Ovary (tissue), 9 donors: Measurements from ENCODE around the gene NCKAP1. TPM values are rescaled to one million over a fixed set of nuclear protein-coding genes. Genes with fewer than 3 reads are reported as not detected.

Source experiments
- DNase-seq, 5 donors: peaks; one replicate each; pipeline ENCODE4 v3.0.0-alpha.2; 2019 to 2020
- H3K27ac ChIP-seq, 2 donors: fragments of 200-600 bp; one replicate each; pipeline versions ENCODE4 v1.5.1 to v1.8.0; 2019 to 2022
- H3K27me3 ChIP-seq: fragments of 200-600 bp; one replicate; pipeline ENCODE4 v1.8.0; 2022
- H3K36me3 ChIP-seq: fragments of 200-600 bp; sonication (generic); one replicate; pipeline ENCODE4 v1.5.1; 2019
- H3K4me1 ChIP-seq: one replicate; pipeline ENCODE4 v1.8.1; 2013; ENCODE audit warnings: mild to moderate bottlenecking, moderate library complexity; ENCODE audit not compliant: insufficient read depth
- H3K4me3 ChIP-seq: fragments of 200-600 bp; sonication (generic); one replicate; pipeline ENCODE4 v1.5.1; 2017
- H3K9me3 ChIP-seq, 2 donors: fragments of 200-600 bp in 1 of 2; sonication (generic) in 1 of 2; one replicate each; pipeline versions ENCODE4 v1.5.1 to v1.8.1; 2013 to 2019; ENCODE audit warnings: mild to moderate bottlenecking in 1 of 2, moderate library complexity in 1 of 2
- EP300 ChIP-seq: sonication (generic); formaldehyde crosslinking; IDR thresholded peaks from one replicate; pipeline ENCODE4 v1.6.1; 2017; ENCODE audit warnings: antibody characterized with exemption
- POLR2A ChIP-seq: fragments of 450-650 bp; IDR thresholded peaks from one replicate; pipeline ENCODE4 v1.6.1; 2017; ENCODE audit warnings: antibody characterized with exemption, mild to moderate bottlenecking, moderate library complexity
- whole genome bisulfite sequencing, 3 donors: extraction: QIAGEN DNeasy Blood & Tissue Kit in 1 of 3; methylation state at CpG; one replicate each; pipeline versions ENCODE4 v1.1.5 to v1.1.7; 2013 to 2017; 5-methylcytosine and 5-hydroxymethylcytosine counted together
- intact Hi-C, 4 donors: fragments of 100-400 bp; cut with DNase I; formaldehyde crosslinking; loops; one replicate each; pipeline versions ENCODE4 v1.11.0 to v1.15.1; 2022 to 2023
- polyA plus RNA-seq, 2 donors: library from polyadenylated mRNA; stranded (reverse); fragments of 200-250 nt in 1 of 2; fragments of 350-450 nt in 1 of 2; fragmentation: Illumina TruSeq in 1 of 2; extraction: RNeasy Lipid Tissue Mini Kit (QIAGEN cat#74804) in 1 of 2; gene quantifications; one replicate each; pipeline ENCODE4 v1.2.3, GENCODE V29; 2013 to 2014
- total RNA-seq, 7 donors: library from RNA; depleted of rRNA in 2 of 7; stranded (reverse); fragments of >200 nt in 2 of 7; fragmentation: NEBNext Ultra II Directional in 3 of 7; extraction: Animal tissue kit (Norgen Biotek cat#: 25700) in 3 of 7; gene quantifications; one replicate each; pipeline versions ENCODE4 v1.1.0 to v1.2.4, GENCODE V29; 2016 to 2023
- TF ChIP-seq, protein P1 (sequence below), 3 donors: fragments of 450-650 bp in 2 of 3; fragments of 200-600 bp in 1 of 3; IDR thresholded peaks; one replicate each; pipeline versions ENCODE4 v1.5.1 to v1.8.0; 2016 to 2022; ENCODE audit warnings: antibody characterized with exemption in 3 of 3, mild to moderate bottlenecking in 1 of 3
- donor health status: DM: no; HTN: no; CAD: no; lungs with moderate emphysema.
- donor health status: DM: no; HTN: no; CAD: no.
- donor health status: Bipolar disorder and iron deficiency.
- donor health status: DM: yes; HTN: yes; CAD: no.
- donor health status: DM: no; HTN: no; CAD: no.
- donor health status: DM: yes; HTN: yes; CAD: no.

NCKAP1 gene
- total and polyA plus RNA-seq, 9 donors = 59.9 to 122 (median 100) TPM

DNA sequence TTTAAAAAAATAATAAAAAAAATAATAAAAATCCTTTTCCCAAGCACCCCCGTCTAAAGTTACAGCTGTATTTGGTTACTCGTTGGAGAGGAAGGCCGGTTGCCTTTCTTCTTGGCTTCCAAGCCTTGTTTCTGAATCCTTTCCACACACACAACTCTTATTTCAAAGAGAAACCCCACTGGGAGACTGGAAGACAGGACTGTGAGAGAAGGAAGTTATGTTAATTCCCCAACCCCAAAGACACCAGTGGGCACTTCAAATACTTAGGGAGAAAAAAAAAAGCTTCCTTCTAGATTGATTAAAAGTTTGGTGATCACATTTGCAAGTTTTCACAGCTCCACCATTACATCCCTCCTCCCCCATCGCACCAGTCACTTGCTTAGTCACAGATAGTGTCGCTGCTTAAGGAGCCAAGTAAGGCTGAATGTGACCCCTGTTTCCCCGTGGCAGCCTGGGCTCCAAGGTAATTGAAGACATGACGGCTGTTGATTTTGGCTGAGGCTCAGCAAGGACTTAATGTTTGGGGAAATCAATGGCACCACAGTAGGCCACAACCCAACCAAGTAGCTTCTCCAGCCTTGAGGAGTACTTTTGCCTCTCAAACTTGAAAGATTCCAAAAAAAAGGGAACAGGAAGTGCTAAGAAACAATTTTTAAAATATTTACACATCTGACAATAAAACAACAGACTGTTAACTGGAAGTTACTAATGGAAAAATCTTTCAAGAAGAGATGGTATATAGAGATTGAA, 131.0 kb downstream of the NCKAP1 start:
- intact Hi-C loops = no loop called here
- Histone ChIP-seq H3K36me3 (no peaks in the 10 kb centered on the region), H3K4me3 (no peak overlapping the region), H3K27ac (no peak overlapping the region), H3K4me1 (no peaks in the 10 kb centered on the region), H3K27me3 (no peaks in the 10 kb centered on the region), H3K9me3 (no peaks in the 10 kb centered on the region)
- 71 to 76% (median 74%) methylated on average over 7 of the region's 7 CpGs for WGBS, 3 donors
- DNase-seq = no peak
- TF ChIP-seq POLR2A = no peak
- TF ChIP-seq EP300 = no peak
- TF ChIP-seq, protein P1, sequence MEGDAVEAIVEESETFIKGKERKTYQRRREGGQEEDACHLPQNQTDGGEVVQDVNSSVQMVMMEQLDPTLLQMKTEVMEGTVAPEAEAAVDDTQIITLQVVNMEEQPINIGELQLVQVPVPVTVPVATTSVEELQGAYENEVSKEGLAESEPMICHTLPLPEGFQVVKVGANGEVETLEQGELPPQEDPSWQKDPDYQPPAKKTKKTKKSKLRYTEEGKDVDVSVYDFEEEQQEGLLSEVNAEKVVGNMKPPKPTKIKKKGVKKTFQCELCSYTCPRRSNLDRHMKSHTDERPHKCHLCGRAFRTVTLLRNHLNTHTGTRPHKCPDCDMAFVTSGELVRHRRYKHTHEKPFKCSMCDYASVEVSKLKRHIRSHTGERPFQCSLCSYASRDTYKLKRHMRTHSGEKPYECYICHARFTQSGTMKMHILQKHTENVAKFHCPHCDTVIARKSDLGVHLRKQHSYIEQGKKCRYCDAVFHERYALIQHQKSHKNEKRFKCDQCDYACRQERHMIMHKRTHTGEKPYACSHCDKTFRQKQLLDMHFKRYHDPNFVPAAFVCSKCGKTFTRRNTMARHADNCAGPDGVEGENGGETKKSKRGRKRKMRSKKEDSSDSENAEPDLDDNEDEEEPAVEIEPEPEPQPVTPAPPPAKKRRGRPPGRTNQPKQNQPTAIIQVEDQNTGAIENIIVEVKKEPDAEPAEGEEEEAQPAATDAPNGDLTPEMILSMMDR (IDR thresholded peaks at IDR 0.05) = no peak

DNA sequence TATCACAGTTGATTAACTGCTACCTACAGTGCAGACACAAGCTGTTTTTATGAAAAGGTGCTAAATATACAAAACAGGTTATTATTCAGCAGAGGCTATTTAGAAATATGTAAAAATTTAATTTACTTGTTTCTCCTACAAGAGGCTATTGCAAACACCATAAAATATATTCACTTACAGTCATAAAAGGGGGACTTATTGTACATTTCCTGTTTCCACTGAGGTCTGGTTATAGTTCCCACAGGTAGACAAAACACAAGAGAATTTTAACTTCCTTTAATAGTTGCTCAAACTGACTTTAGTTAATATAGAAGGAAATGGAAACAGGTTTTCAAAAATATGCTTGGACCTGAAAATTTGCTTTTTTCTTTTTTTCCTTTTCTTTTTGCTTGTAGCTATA, 131.8 kb downstream of the NCKAP1 start:
- no peaks in the 10 kb centered on the region for H3K27me3 ChIP-seq
- no peak overlapping the region for H3K27ac ChIP-seq
- no peaks in the 10 kb centered on the region for H3K36me3 ChIP-seq
- intact Hi-C loops = no loop called here
- no peak overlapping the region for H3K4me3 ChIP-seq
- H3K9me3 ChIP-seq = no peaks in the 10 kb centered on the region
- TF ChIP-seq, protein P1 (IDR thresholded peaks at IDR 0.05) = no peak
- no peak for TF ChIP-seq POLR2A
- no peak for TF ChIP-seq EP300
- no peaks in the 10 kb centered on the region for H3K4me1 ChIP-seq
- DNase-seq = no peak

DNA sequence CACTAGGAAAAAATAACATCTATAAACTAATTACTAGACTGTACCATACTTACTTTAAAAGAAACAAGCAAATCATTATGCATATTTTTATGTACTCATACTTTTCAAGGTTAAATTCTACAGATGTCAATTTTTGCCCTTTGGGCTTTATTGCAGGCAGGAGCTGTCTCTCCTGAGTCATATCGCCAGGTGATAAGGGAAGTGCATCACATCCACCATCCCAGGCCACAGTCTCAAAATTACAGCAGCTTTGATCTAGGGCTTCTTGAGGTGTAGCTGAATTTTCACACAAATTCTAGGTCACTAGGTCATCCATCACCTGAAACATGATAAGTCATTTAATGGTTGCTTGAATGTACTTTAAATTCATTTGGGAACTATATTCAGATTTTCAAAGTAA, 133.4 kb downstream of the NCKAP1 start:
- no peak for DNase-seq
- WGBS, 3 donors = 83 to 95% (median 94%) methylated on average over 1 of the region's 1 CpG
- Histone ChIP-seq H3K36me3 (no peaks in the 10 kb centered on the region), H3K27me3 (no peaks in the 10 kb centered on the region), H3K9me3 (no peaks in the 10 kb centered on the region), H3K27ac (no peak overlapping the region), H3K4me1 (no peaks in the 10 kb centered on the region), H3K4me3 (no peak overlapping the region)
- TF ChIP-seq, protein P1 (IDR thresholded peaks at IDR 0.05) = no peak
- TF ChIP-seq POLR2A (no peak), EP300 (no peak)
- intact Hi-C loops = no loop called here

DNA sequence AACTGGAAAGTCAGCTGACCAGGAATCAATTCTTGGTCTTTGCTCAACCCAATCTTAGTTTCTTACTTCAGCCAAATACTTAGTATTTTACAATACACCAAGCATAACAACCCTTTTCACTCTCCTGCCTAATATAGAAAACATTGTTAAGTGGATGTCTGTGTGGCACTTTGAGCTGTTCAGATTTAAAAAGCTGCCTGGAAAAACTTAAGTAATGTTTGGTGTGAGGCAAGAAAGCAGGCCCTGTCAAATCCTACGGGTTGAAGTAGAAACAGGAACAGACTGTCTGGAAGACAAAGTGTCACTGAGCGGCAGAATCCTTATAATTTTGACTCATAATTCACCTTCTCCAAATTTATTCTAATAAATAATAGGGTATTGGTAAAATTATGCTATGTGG, 134.7 kb downstream of the NCKAP1 start:
- Histone ChIP-seq H3K4me1 (no peaks in the 10 kb centered on the region), H3K9me3 (no peaks in the 10 kb centered on the region), H3K4me3 (no peak overlapping the region), H3K27ac (no peak overlapping the region), H3K36me3 (no peaks in the 10 kb centered on the region), H3K27me3 (no peaks in the 10 kb centered on the region)
- TF ChIP-seq EP300 (no peak), POLR2A (no peak)
- TF ChIP-seq, protein P1 (IDR thresholded peaks at IDR 0.05) = no peak
- WGBS, 3 donors = 91 to 95% (median 93%) methylated on average over 2 of the region's 2 CpGs
- intact Hi-C loops = no loop called here
- no peak for DNase-seq
